PC-3 (cell line): ENCODE results near the gene TNRC6C. TPM values are rescaled to one million over a fixed set of nuclear protein-coding genes. Genes with fewer than 3 reads are reported as not detected.
"Not testable (repeated sequence)": the region's sequence is repeated elsewhere in the genome, so short reads cannot be mapped to it uniquely, and the experiment has no call there.

Experiments
- ATAC-seq: fragments of 200-7000 bp; cut with Tn5 transposase; 2 replicates; pipeline ENCODE4 v1.9.1; 2020; ENCODE audit warnings: mild to moderate bottlenecking, moderate library complexity
- BruUV-seq: library from RNA; stranded (reverse); fragments of 400-500 nt; replicated peaks from 2 replicates; lab custom pipeline; 2021; lab: Mats Ljungman, UMichigan
- CTCF ChIA-PET: fragments of 300-600 bp; sonication (Branson Sonifier 250); formaldehyde crosslinking; loops from one replicate; lab custom pipeline; 2022; ENCODE audit warnings: antibody characterized with exemption; lab: Charles Lee
- POLR2A ChIA-PET: fragments of 300-600 bp; sonication (Branson Sonifier 250); formaldehyde crosslinking; loops from one replicate; lab custom pipeline; 2022; ENCODE audit warnings: antibody characterized with exemption; ENCODE audit not compliant: unreplicated experiment; lab: Charles Lee
- DNase-seq: peaks from one replicate; pipeline ENCODE4 v3.0.0-alpha.2; 2015
- H2AFZ ChIP-seq: fragments of 300-600 bp; sonication (generic); 2 replicates; pipeline ENCODE4 v1.6.0; 2016; ENCODE audit warnings: antibody characterized with exemption, low read length
- H3F3A ChIP-seq: fragments of 300-600 bp; sonication (generic); one replicate; pipeline ENCODE4 v1.6.0; 2017; ENCODE audit warnings: antibody characterized with exemption, low read length, control low read depth, mild to moderate bottlenecking; ENCODE audit not compliant: unreplicated experiment
- H3K27ac ChIP-seq: fragments of 300-600 bp; sonication (generic); 2 replicates; pipeline ENCODE4 v1.5.1; 2016; ENCODE audit warnings: mild to moderate bottlenecking, low read length
- H3K27me3 ChIP-seq: fragments of 300-600 bp; sonication (generic); 2 replicates; pipeline ENCODE4 v1.6.1; 2016; ENCODE audit warnings: low read length, mixed read lengths
- H3K36me3 ChIP-seq: fragments of 300-600 bp; sonication (generic); 2 replicates; pipeline ENCODE4 v1.6.1; 2016; ENCODE audit warnings: low read depth, mixed run types, low read length, mixed read lengths
- H3K4me1 ChIP-seq: fragments of 300-600 bp; sonication (generic); 2 replicates; pipeline ENCODE4 v1.5.1; 2016; ENCODE audit warnings: low read length; ENCODE audit not compliant: insufficient read depth
- H3K4me2 ChIP-seq: fragments of 300-600 bp; sonication (generic); 2 replicates; pipeline ENCODE4 v1.6.0; 2016; ENCODE audit warnings: low read length
- H3K4me3 ChIP-seq: fragments of 300-600 bp; sonication (generic); 2 replicates; pipeline ENCODE4 v1.5.1; 2016; ENCODE audit warnings: mild to moderate bottlenecking, low read length, mixed read lengths
- H3K79me2 ChIP-seq: fragments of 300-600 bp; sonication (generic); 2 replicates; pipeline ENCODE4 v1.6.1; 2017; ENCODE audit warnings: low read length, mixed read lengths
- H3K9ac ChIP-seq: fragments of 300-600 bp; sonication (generic); 2 replicates; pipeline ENCODE4 v1.6.0; 2016; ENCODE audit warnings: mild to moderate bottlenecking, low read length
- H3K9me2 ChIP-seq: fragments of 300-600 bp; sonication (generic); replicated peaks from 2 replicates; pipeline ENCODE4 v1.6.1; 2016; ENCODE audit warnings: mixed run types, low read length, mixed read lengths
- H3K9me3 ChIP-seq: fragments of 300-600 bp; sonication (generic); 2 replicates; pipeline ENCODE4 v1.6.1; 2016; ENCODE audit warnings: low read length, mixed read lengths
- H4K20me1 ChIP-seq: fragments of 300-600 bp; sonication (generic); 2 replicates; pipeline ENCODE4 v1.6.1; 2016; ENCODE audit warnings: low read length, mixed read lengths
- EZH2 ChIP-seq: fragments of 300-600 bp; sonication (generic); IDR thresholded peaks from one replicate; pipeline ENCODE4 v1.6.1; 2017; ENCODE audit warnings: antibody characterized with exemption, mild to moderate bottlenecking, low read length; ENCODE audit not compliant: unreplicated experiment
- EZH2phosphoT487 ChIP-seq: fragments of 300-600 bp; sonication (generic); IDR thresholded peaks from 2 replicates; pipeline ENCODE4 v1.6.1; 2018; ENCODE audit warnings: mild to moderate bottlenecking, antibody characterized with exemption, low read length, borderline replicate concordance
- intact Hi-C: fragments of 100-400 bp; cut with micrococcal nuclease; formaldehyde crosslinking; loops from 2 replicates; pipeline ENCODE4 v1.9.0; 2023
- total RNA-seq: library from RNA; depleted of rRNA; stranded (reverse); fragments of >200 nt; gene quantifications from 2 replicates; pipeline ENCODE4 v1.2.3, GENCODE V29; 2014
- TF ChIP-seq, protein P1 (sequence below): fragments of 300-600 bp; sonication (generic); conservative IDR thresholded peaks from 2 replicates; pipeline ENCODE4 v1.5.1; 2017; ENCODE audit warnings: antibody characterized with exemption, low read depth, mild to moderate bottlenecking, low read length

The TNRC6C gene
- total RNA-seq, 1 experiment from 2014 or later, result 5.3 TPM

DNA sequence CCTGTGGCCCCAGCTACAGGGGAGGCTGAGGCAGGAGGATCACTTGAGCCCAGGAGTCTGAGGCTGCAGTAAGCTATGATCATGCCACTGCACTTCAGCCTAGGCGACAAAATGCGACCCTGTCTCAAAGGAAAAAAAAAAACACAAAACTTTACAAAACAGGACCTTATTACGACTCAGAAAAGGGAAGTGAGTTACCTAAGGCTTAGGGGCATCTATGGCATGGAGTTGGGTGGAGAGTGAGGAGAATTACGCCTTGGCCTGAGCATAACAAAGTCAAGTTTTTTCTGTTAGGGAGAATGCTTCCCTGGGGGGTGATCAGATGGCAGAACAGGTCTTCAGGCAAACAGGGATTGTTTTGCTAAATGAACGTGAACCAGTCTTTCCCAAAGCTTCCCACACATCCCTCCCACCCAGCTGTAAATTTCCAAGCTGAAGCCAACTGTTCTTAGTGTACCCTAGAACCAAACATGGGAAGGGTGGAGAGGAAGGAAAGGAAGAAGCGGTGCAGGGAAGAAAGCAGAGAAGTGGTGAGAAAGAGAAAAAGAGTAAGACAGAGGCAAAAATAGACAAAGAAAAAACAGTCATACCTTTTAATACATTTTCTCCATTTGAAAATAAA lies 24.6 kb upstream of the TNRC6C start:
- Histone ChIP-seq H3F3A (no peaks in the 10 kb centered on the region), H3K4me2 (no peak overlapping the region), H3K27me3 (peaks cover 75% of the 10 kb centered on the region), H3K36me3 (no peaks in the 10 kb centered on the region), H3K9ac (no peak overlapping the region), H3K9me3 (no peaks in the 10 kb centered on the region), H3K79me2 (no peaks in the 10 kb centered on the region), H2AFZ (no peak overlapping the region), H3K27ac (no peak overlapping the region), H3K4me3 (no peak overlapping the region), H3K4me1 (no peaks in the 10 kb centered on the region), H4K20me1 (no peaks in the 10 kb centered on the region), H3K9me2 (no peaks in the 10 kb centered on the region)
- intact Hi-C loops, result no loop called here
- CTCF ChIA-PET, result no interaction called here
- no peak for DNase-seq
- no TSS peak for BruUV-seq
- TF ChIP-seq, protein P1, sequence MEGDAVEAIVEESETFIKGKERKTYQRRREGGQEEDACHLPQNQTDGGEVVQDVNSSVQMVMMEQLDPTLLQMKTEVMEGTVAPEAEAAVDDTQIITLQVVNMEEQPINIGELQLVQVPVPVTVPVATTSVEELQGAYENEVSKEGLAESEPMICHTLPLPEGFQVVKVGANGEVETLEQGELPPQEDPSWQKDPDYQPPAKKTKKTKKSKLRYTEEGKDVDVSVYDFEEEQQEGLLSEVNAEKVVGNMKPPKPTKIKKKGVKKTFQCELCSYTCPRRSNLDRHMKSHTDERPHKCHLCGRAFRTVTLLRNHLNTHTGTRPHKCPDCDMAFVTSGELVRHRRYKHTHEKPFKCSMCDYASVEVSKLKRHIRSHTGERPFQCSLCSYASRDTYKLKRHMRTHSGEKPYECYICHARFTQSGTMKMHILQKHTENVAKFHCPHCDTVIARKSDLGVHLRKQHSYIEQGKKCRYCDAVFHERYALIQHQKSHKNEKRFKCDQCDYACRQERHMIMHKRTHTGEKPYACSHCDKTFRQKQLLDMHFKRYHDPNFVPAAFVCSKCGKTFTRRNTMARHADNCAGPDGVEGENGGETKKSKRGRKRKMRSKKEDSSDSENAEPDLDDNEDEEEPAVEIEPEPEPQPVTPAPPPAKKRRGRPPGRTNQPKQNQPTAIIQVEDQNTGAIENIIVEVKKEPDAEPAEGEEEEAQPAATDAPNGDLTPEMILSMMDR, result no peak
- TF ChIP-seq EZH2 (no peak), EZH2phosphoT487 (no peak)
- no peak for ATAC-seq
- POLR2A ChIA-PET, result no interaction called here

DNA sequence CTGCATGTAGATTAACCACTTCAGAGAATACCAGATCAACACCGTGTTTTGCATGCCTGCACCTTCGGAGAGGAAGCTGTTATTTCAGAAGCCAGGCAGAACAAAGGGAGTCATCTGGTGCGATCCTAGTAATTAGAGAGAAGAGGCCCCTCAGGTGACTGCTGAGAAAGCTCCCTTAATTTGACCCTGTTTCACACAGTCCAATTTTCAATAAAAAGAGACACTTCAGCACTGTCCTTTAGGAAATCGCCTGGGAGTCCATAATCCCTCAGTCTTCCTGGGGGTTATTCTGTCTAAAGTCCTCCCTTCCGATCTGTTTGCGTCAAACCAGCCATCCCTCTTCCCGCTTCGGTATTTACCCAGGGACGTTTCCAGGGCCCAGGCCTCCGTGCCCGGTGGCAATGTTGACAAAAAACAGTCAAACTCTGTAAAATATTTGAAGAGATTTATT lies 23.4 kb upstream of the TNRC6C start:
- ChIA-PET POLR2A (no interaction called here), CTCF (no interaction called here)
- ATAC-seq, result no peak
- Histone ChIP-seq H3K9me2 (no peaks in the 10 kb centered on the region), H3K4me3 (no peak overlapping the region), H2AFZ (no peak overlapping the region), H3K27ac (no peak overlapping the region), H3K4me1 (no peaks in the 10 kb centered on the region), H3K4me2 (no peak overlapping the region), H4K20me1 (no peaks in the 10 kb centered on the region), H3K9ac (no peak overlapping the region), H3K9me3 (no peaks in the 10 kb centered on the region), H3K27me3 (peaks cover 75% of the 10 kb centered on the region), H3K79me2 (no peaks in the 10 kb centered on the region), H3K36me3 (no peaks in the 10 kb centered on the region), H3F3A (no peaks in the 10 kb centered on the region)
- DNase-seq, result no peak
- no TSS peak for BruUV-seq
- TF ChIP-seq, protein P1, result no peak
- intact Hi-C loops, result no loop called here

DNA sequence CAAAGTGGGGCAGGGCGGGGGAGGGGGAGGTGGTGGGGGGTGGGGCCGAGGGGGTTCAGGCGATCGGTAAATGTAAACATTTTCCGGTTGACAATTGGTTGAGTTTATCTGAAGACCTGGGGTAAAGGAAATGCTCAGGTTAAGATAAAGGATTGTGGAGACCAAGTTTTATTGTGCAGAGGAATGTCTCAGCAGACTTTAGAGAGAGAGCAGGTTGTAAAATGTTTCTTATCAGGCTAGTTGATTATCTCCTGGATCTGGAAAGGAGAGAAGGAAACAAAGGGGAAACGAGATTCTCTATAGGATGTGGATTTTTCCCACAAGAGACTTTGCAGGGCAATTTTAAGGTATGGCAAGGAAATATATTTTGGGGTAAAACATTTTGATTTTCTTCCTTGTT lies 22.8 kb upstream of the TNRC6C start:
- H3K4me3 ChIP-seq, H3K36me3 ChIP-seq, POLR2A ChIA-PET, H3K4me2 ChIP-seq, CTCF ChIA-PET, H3K9me2 ChIP-seq, H2AFZ ChIP-seq, intact Hi-C loops, H4K20me1 ChIP-seq, H3K9ac ChIP-seq, H3K79me2 ChIP-seq, H3F3A ChIP-seq, BruUV-seq, ATAC-seq, DNase-seq, H3K9me3 ChIP-seq, H3K27ac ChIP-seq, H3K4me1 ChIP-seq: not testable (repeated sequence)
- peaks cover 79% of the 10 kb centered on the region for H3K27me3 ChIP-seq
